NCI-H2081 (cell line): ENCODE results near the gene BCAP31.
"Not testable (repeated sequence)": the region's sequence is repeated elsewhere in the genome, so short reads cannot be mapped to it uniquely, and the experiment has no call there.

ENCODE experiments used
- DNase-seq, 2 experiments: peaks; one replicate each; lab custom pipeline; 2025; lab: John Stamatoyannopoulos, UW

The BCAP31 gene

DNA sequence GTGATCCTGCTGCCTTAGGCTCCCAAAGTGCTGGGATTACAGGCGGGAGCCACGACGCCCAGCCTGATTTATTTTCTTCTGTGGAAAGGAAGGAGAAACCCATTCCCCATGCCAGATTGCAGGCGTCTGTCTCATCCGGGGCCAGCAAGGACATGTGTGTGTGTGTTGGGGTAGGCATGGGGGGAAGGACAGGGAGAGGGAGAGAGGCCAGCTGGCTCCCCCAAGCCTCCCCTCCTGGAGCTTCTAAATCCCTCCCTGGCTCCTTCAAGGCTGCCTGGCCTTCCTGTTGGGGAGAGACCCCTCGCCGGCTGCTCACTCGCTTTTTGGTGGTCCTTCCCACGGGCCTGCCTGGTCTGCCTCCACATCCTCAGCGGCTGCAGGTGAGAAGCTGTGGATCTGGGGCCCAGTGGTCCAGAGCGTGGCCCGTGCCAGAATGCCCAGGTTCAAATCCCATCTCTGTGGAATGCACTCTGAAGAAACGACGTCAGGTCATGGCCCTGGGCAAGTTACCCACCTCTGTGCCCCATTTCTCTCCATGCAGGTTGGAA lies 38.5 kb upstream of the BCAP31 start:
- no peak for DNase-seq

GRCh38 chrX:153761863-153762262 lies 37.7 kb upstream of the BCAP31 start:
- no peak for DNase-seq

DNA sequence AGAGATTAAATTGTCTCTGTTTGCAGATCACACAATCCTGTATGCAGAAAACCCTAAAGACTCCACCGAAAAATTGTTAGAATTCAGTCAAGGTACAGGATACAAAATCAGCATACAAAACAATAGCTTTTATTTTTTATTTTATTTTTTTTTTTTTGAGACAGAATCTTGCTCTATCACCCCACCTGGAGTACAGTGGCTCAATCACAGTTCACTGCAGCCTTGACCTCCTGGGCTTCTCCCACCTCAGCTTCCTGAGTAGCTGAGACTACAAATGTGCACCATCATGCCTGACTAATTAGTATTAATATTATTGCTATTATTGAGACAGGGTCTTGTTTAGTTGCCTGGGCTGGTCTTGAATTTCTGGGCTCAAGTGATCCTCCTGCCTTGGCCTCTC lies 30.9 kb upstream of the BCAP31 start:
- DNase-seq = no peak

DNA sequence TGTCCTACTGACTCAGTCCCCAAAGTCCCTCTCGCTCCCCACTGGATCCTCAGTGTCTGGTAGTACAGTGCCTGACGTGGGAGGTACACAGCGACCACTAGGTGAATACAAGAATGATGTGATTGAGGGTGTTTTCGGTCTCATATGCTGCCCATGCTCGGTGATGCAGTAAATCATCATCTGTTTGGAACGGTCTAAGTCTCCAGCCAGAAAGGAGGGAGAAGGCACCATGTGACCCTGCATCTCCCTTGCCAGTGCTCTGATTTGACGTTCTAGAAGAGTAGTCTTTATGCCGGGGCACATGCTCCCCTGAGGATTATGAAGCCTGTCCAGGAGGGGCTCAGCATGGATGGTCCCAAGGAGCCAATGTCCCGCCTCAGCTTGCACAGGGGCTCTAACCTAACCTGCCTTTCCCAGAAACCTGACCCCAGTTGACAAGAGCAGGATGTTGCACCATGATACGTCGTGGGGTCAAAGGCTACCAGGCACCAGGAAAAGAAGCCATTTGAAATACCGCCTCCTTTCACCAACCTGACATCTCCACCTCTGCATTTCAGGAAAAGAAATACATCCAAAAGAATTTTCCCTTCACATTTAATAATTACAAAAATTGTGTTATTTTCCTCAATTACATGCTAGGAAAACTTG lies 26.1 kb upstream of the BCAP31 start:
- no peak for DNase-seq

- not testable (repeated sequence) for DNase-seq
Measured at GRCh38 chrX:153749017-153749416, 24.8 kb upstream of the BCAP31 start.

- not testable (repeated sequence) for DNase-seq
Measured at GRCh38 chrX:153746991-153747390, 22.8 kb upstream of the BCAP31 start.

DNA sequence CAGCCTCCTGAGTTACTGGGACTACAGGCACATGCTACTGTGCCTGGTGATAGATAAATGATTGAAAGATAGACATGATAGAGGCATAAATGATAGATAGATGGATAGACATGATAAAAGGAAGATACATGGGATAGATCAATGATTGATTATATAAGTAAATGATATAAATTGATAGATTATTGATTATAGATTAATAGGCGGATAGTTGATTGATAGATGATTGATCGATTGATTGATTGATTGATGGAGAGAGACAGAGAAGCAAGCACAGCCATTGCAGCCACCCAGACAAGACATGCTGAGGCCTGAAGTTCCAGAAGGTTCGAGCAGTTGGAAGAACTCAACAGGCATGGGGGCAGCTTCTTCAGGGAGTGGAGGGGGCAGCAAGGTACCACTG lies 22.2 kb upstream of the BCAP31 start:
- no peak for DNase-seq

- DNase-seq = not testable (repeated sequence)
Measured at GRCh38 chrX:153745067-153745433, 20.9 kb upstream of the BCAP31 start.

GRCh38 chrX:153744210-153745066 lies 20.3 kb upstream of the BCAP31 start:
- DNase-seq = no peak

DNA sequence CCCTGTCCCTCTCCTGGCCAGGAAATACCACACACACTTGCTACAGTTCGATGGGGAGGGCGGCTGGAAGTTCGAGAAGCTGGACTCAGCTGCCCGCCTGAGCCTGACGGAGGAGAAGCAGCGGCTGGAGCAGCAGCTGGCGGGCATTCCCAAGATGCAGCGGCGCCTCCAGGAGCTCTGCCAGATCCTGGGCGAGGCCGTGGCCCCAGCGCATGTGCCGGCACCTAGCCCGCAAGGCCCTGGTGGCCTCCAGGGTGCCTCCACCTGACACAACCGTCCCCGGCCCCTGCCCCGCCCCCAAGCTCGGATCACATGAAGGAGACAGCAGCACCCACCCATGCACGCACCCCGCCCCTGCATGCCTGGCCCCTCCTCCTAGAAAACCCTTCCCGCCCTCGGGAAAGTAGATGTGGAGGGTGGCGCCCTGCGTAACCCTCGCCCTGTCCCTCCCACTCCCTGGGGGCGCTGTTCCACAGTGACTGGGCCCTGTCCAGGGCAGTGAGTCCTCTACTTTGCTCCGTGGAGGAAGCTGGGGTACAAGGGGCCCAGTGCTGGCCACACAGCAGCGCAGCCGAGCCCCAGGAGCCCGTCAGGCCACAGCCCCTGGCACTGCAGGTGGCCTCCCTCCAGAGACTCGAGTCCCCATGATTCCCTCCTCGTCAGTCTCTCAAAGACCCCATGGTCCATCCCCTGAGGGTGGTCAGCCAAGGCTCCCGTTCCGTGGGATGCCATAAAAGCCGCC lies 19.5 kb upstream of the BCAP31 start:
- DNase-seq = not testable (repeated sequence)

DNA sequence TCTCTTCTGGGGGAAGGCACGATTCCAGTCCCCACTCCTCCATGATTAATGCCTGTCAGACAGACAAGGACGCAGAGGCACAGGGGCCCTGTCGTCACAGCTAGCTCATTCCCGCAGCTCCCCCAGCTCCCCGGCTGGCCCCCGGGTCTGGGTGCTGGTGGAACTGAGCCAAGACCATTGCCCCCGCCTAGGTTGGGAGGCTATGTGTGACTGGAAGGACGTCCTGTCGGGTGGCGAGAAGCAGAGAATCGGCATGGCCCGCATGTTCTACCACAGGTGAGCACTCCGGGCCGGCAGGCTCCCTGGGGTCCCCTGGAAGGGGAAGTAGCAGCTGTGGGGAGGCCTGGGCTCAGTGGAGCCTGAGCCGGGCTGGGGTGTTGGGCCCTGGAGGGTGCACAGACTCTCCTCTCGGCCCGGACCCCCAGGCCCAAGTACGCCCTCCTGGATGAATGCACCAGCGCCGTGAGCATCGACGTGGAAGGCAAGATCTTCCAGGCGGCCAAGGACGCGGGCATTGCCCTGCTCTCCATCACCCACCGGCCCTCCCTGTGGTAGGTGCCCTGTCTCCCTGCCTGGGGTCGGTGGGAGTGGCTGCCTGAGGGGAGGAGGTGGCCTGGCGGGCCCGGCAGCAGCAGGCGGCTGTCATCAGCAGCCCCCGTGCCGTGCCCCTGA lies 18.7 kb upstream of the BCAP31 start:
- not testable (repeated sequence) for DNase-seq

- DNase-seq = not testable (repeated sequence)
Measured at GRCh38 chrX:153742111-153742510, 17.9 kb upstream of the BCAP31 start.

GRCh38 chrX:153741446-153741845 lies 17.3 kb upstream of the BCAP31 start:
- DNase-seq = no peak

- DNase-seq = no peak
Measured at GRCh38 chrX:153740631-153741222, 16.5 kb upstream of the BCAP31 start.

- DNase-seq = no peak
Measured at GRCh38 chrX:153739754-153740486, 15.7 kb upstream of the BCAP31 start.

DNA sequence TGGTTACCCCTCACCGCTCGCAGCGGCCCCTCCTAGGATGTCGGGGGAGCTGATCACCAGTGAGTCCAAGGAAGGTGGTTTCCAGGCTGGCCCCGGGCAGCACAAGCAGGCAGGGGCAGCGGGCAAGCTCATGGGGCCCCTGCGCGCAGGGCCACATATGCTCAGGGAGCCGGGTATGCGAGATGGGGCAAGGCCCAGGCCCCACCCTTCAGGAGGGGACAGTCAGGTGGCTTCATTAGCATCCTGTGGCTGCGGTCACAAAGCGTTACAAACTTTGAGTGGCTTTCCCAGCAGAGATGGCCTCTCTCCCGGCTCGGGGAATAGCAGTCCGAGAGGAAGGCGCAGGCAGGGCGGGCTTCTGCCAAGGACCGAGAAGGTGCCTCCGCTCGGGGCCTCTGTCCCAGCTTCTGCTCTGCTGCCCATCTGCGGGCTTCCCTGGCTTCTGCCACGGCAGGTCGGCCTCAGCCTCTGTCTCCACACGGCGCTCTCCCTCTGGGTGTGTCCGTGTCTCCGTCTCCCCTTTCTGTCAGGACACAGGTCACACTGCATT lies 13.9 kb upstream of the BCAP31 start:
- no peak for DNase-seq

GRCh38 chrX:153736871-153737441 lies 12.8 kb upstream of the BCAP31 start:
- DNase-seq = no peak

- no peak for DNase-seq
Measured at GRCh38 chrX:153736071-153736820, 12.1 kb upstream of the BCAP31 start.

DNA sequence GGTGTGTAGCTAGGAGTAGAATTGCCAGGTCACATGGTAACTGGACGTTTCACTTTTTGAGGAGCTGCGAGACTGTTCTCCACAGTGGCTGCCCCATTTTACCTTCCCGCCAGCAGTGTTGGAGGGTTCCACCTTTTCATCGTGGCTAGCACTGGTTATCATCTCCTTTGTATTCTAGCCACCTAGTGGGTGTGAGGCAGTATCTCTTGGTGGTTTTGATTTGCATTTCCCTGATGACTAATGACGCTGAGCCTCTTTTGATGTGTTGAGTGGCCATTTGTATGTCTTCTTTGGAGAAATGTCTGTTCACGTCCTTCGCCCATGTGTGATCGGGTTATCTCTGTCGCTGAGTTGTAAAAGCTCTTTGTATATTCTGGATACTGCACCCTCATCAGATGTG lies 11.1 kb upstream of the BCAP31 start:
- DNase-seq = no peak
